Heart right ventricle (tissue), 16 donors: Measurements from ENCODE around the gene ZNF148. TPM values are rescaled to one million over a fixed set of nuclear protein-coding genes. Genes with fewer than 3 reads are reported as not detected.
A peak's percentile ranks its signal among the peaks of the same experiment; 100 is the strongest.

Experiments
- ATAC-seq, 8 donors: fragments of 200-7000 bp; cut with Tn5 transposase; one replicate each; pipeline ENCODE4 v1.9.1; 2020; ENCODE audit warnings: mild to moderate bottlenecking in 8 of 8, moderate library complexity in 8 of 8, moderate number of reproducible peaks in 1 of 8
- DNase-seq, 2 donors: peaks; one replicate each; pipeline ENCODE4 v3.0.0-alpha.2; 2020
- H3K27ac ChIP-seq, 10 donors: fragments of 200-600 bp; sonication (generic) in 2 of 10; one replicate each; pipeline versions ENCODE4 v1.5.0 to v1.8.0; 2020 to 2022; ENCODE audit warnings: mild to moderate bottlenecking in 3 of 10
- H3K27me3 ChIP-seq, 7 donors: fragments of 200-600 bp; one replicate each; pipeline ENCODE4 v1.8.0; 2021 to 2022; ENCODE audit warnings: mild to moderate bottlenecking in 2 of 7
- H3K36me3 ChIP-seq, 9 donors: fragments of 200-600 bp; sonication (generic) in 1 of 9; one replicate each; pipeline versions ENCODE4 v1.5.0 to v1.8.0; 2020 to 2022; ENCODE audit warnings: mild to moderate bottlenecking in 2 of 9
- H3K4me1 ChIP-seq, 9 donors: fragments of 200-600 bp; sonication (generic) in 1 of 9; one replicate each; pipeline versions ENCODE4 v1.5.0 to v1.8.0; 2020 to 2022; ENCODE audit warnings: mild to moderate bottlenecking in 4 of 9
- H3K4me3 ChIP-seq, 10 donors: fragments of 200-600 bp; sonication (generic) in 2 of 10; one replicate each; pipeline versions ENCODE4 v1.5.0 to v1.8.0; 2020 to 2022; ENCODE audit warnings: mild to moderate bottlenecking in 7 of 10, moderate library complexity in 2 of 10
- H3K9me3 ChIP-seq, 11 donors: fragments of 200-600 bp in 10 of 11; sonication (generic) in 2 of 11; one replicate each; pipeline versions ENCODE4 v1.5.0 to v1.8.0; 2013 to 2022; ENCODE audit warnings: mild to moderate bottlenecking in 2 of 11, control low read depth in 1 of 11, moderate library complexity in 1 of 11
- CTCF ChIP-seq, 9 donors: fragments of 200-600 bp; sonication (generic) in 2 of 9; IDR thresholded peaks; one replicate each; pipeline versions ENCODE4 v1.5.0 to v1.8.0; 2021 to 2022; ENCODE audit warnings: antibody characterized with exemption in 9 of 9, mild to moderate bottlenecking in 5 of 9, moderate library complexity in 1 of 9
- WGBS, 2 donors: extraction: QIAGEN DNeasy Blood & Tissue Kit; methylation state at CpG; one replicate each; pipeline ENCODE4 v1.1.7; 2013; ENCODE audit warnings: inconsistent platforms in 1 of 2; 5-methylcytosine and 5-hydroxymethylcytosine counted together
- intact Hi-C, 10 donors: fragments of 100-400 bp; cut with DNase I; formaldehyde crosslinking; loops; one replicate each; pipeline versions ENCODE4 v1.11.1 to v1.14.2; 2022
- polyA plus RNA-seq, 2 donors: library from polyadenylated mRNA; stranded (reverse); fragments of 200-250 nt; gene quantifications; one replicate each; pipeline ENCODE4 v1.2.3, GENCODE V29; 2013
- total RNA-seq, 10 donors: library from RNA; stranded (reverse); fragmentation: NEBNext Ultra II Directional in 3 of 10; extraction: Animal tissue kit (Norgen Biotek cat#: 25700) in 3 of 10; gene quantifications; one replicate each; pipeline versions ENCODE4 v1.2.1 to v1.2.4, GENCODE V29; 2021 to 2023
- donor health status: Arrhythmogenic right ventricular cardiomyopathy.
- donor health status: ischemic (EF 13 %, LVEDD 7.1; RV severe dilation, severe dysfunction).
- donor health status: healthy with polysubstance abuse.
- donor health status: DM: no; HTN: yes; CAD: no.
- donor health status: DM: no; HTN: no; CAD: no.
- donor health status: ischemic (EF 25% LVEDD 6.9; RV normal size, moderate dysfunction).
- donor health status: ischemic (EF 25% LVEDD 5.7; RV mildly dilated, moderate dysfunction).
- donor health status: healthy.
- donor health status: DM: yes; HTN: yes; CAD: no.
- donor health status: Ischemic cardiomyopathy.
- donor health status: ischemic (EF 35%, LVEDD 5.7; RV mildly dilated, moderate dysfunction).
- donor health status: nonischemic (EF 11% LVEDD 7.7; RV severe dilation, severe dysfunction).
- donor health status: DM: yes; HTN: yes; CAD: no.
- donor health status: PGD.
- donor health status: ischemic (EF 29% LVEDD 5.4; RV normal size, mild dysfunction).
- donor health status: nonischemic (EF 23%, LVEDD 6.1; RV moderate dilation, normal function).

ZNF148 gene
- total and polyA plus RNA-seq, 12 donors: 2.9 to 59.6 (median 44.7) TPM

GRCh38 chr3:125207507-125207906, 167.6 kb downstream of the ZNF148 start:
- 79 to 87% methylated on average over 7 of the region's 7 CpGs for WGBS, 2 donors

GRCh38 chr3:125206934-125207333, 168.2 kb downstream of the ZNF148 start:
- TF ChIP-seq CTCF (IDR thresholded peaks at IDR 0.05): no peak
- no peaks in the 10 kb centered on the region for H3K36me3 ChIP-seq
- DNase-seq (no peak), ATAC-seq (no peak)
- peaks cover 0 to 23% (median 5%) of the 10 kb centered on the region in 7 donors for H3K27me3 ChIP-seq
- WGBS, 2 donors: 70 to 88% methylated on average over 6 of the region's 6 CpGs
- H3K27ac ChIP-seq: no peak overlapping the region
- H3K4me1 ChIP-seq: peaks cover 0 to 2% (median 0%) of the 10 kb centered on the region in 9 donors
- H3K9me3 ChIP-seq: peaks cover 0 to 12% (median 0%) of the 10 kb centered on the region in 11 donors
- H3K4me3 ChIP-seq: no peak overlapping the region
- intact Hi-C loops: loop anchor here in 1 of 10 donors (10.0 kb wide), 1 partner anchor 208 kb away; no protein-coding TSS in a partner anchor

More at GRCh38 chr3:125207507-125207906, 167.6 kb downstream of the ZNF148 start:
- Histone ChIP-seq H3K27ac (no peak overlapping the region), H3K36me3 (no peaks in the 10 kb centered on the region), H3K9me3 (peaks cover 0 to 8% (median 0%) of the 10 kb centered on the region in 11 donors), H3K4me1 (peaks cover 0 to 7% (median 5%) of the 10 kb centered on the region in 9 donors), H3K4me3 (no peak overlapping the region), H3K27me3 (peaks cover 0 to 29% (median 9%) of the 10 kb centered on the region in 7 donors)
- intact Hi-C loops: loop anchor here in 1 of 10 donors (10.0 kb wide), 1 partner anchor 207 kb away; no protein-coding TSS in a partner anchor
- DNase-seq (no peak), ATAC-seq (no peak)
- TF ChIP-seq CTCF (IDR thresholded peaks at IDR 0.05): no peak

GRCh38 chr3:125203731-125204130, 171.4 kb downstream of the ZNF148 start:
- Histone ChIP-seq H3K9me3 (peaks cover 0 to 12% (median 0%) of the 10 kb centered on the region in 11 donors), H3K27me3 (no peaks in the 10 kb centered on the region), H3K27ac (no peak overlapping the region), H3K36me3 (no peaks in the 10 kb centered on the region), H3K4me1 (no peaks in the 10 kb centered on the region), H3K4me3 (no peak overlapping the region)
- intact Hi-C loops: loop anchor here in 2 of 10 donors (2.0 to 10.0 kb wide), 2 partner anchors 21 to 211 kb away; no protein-coding TSS in a partner anchor
- no peak for TF ChIP-seq CTCF (IDR thresholded peaks at IDR 0.05)
- no peak for ATAC-seq
- no peak for DNase-seq

- no peak overlapping the region for H3K27ac ChIP-seq
- WGBS, 2 donors: 81 to 82% methylated on average over 4 of the region's 4 CpGs
- H3K4me1 ChIP-seq: no peaks in the 10 kb centered on the region
- no peak overlapping the region for H3K4me3 ChIP-seq
- no peak for ATAC-seq
- no peaks in the 10 kb centered on the region for H3K36me3 ChIP-seq
- intact Hi-C loops: loop anchor here in 1 of 10 donors (10.0 kb wide), 1 partner anchor 213 kb away; no protein-coding TSS in a partner anchor
- no peak for DNase-seq
- peaks cover 0 to 12% (median 0%) of the 10 kb centered on the region in 11 donors for H3K9me3 ChIP-seq
- no peaks in the 10 kb centered on the region for H3K27me3 ChIP-seq
- peak in 1 of 9 donors; percentile 22 for TF ChIP-seq CTCF (IDR thresholded peaks at IDR 0.05)
Observed at GRCh38 chr3:125202197-125202596, 172.9 kb downstream of the ZNF148 start.
